ENCODE measurements around the gene RGS6.
A peak's percentile ranks its signal among the peaks of the same experiment; 100 is the strongest.

RGS6 gene

GRCh38 chr14:72501439-72501838, 569.2 kb downstream of the RGS6 start:
- no peak for DNase-seq (ENCODE audit: low read depth in 2 of 2)

- DNase-seq (ENCODE audit: low read depth in 2 of 2), result no peak
These were observed 571.0 kb downstream of the RGS6 start for GRCh38 chr14:72503271-72503670.

GRCh38 chr14:72503696-72504368, 571.6 kb downstream of the RGS6 start:
- DNase-seq (ENCODE audit: low read depth in 2 of 2), result no peak

- DNase-seq (ENCODE audit: low read depth in 2 of 2), result no peak
These were observed 578.3 kb downstream of the RGS6 start for GRCh38 chr14:72510566-72510965.

- no peak for DNase-seq (ENCODE audit: low read depth in 2 of 2)
These were observed 580.1 kb downstream of the RGS6 start for GRCh38 chr14:72512281-72512680.

- DNase-seq (ENCODE audit: low read depth in 2 of 2), result no peak
These were observed 580.7 kb downstream of the RGS6 start for GRCh38 chr14:72512925-72513324.

GRCh38 chr14:72513346-72513745, 581.1 kb downstream of the RGS6 start:
- DNase-seq (ENCODE audit: low read depth in 2 of 2), result no peak

GRCh38 chr14:72513965-72514659, 581.9 kb downstream of the RGS6 start:
- DNase-seq (ENCODE audit: low read depth in 2 of 2), result no peak

- DNase-seq (ENCODE audit: low read depth in 2 of 2), result no peak
These were observed 582.4 kb downstream of the RGS6 start for GRCh38 chr14:72514660-72515025.

GRCh38 chr14:72515779-72516770, 583.8 kb downstream of the RGS6 start:
- DNase-seq (ENCODE audit: low read depth in 2 of 2), result no peak

GRCh38 chr14:72516936-72517700, 584.9 kb downstream of the RGS6 start:
- peak; percentile 55 to 64 for DNase-seq (ENCODE audit: low read depth in 2 of 2)

- DNase-seq (ENCODE audit: low read depth in 2 of 2), result no peak
These were observed 585.5 kb downstream of the RGS6 start for GRCh38 chr14:72517736-72518135.

GRCh38 chr14:72518809-72519377, 586.7 kb downstream of the RGS6 start:
- DNase-seq (ENCODE audit: low read depth in 2 of 2), result peak; percentile 35 to 36

- DNase-seq (ENCODE audit: low read depth in 2 of 2), result peak in 1 of 2 donors; percentile 9
These were observed 587.3 kb downstream of the RGS6 start for GRCh38 chr14:72519543-72519942.

GRCh38 chr14:72521045-72521444, 588.8 kb downstream of the RGS6 start:
- DNase-seq (ENCODE audit: low read depth in 2 of 2), result no peak

GRCh38 chr14:72521968-72522741, 589.9 kb downstream of the RGS6 start:
- no peak for DNase-seq (ENCODE audit: low read depth in 2 of 2)

GRCh38 chr14:72522847-72523246, 590.6 kb downstream of the RGS6 start:
- no peak for DNase-seq (ENCODE audit: low read depth in 2 of 2)

- DNase-seq (ENCODE audit: low read depth in 2 of 2), result no peak
These were observed 591.4 kb downstream of the RGS6 start for GRCh38 chr14:72523424-72524294.

GRCh38 chr14:72524295-72524629, 592.0 kb downstream of the RGS6 start:
- DNase-seq (ENCODE audit: low read depth in 2 of 2), result no peak
